Right ventricle myocardium inferior (tissue), 1 donor: ENCODE data around the gene NKX1-1. TPM values are rescaled to one million over a fixed set of nuclear protein-coding genes. Genes with fewer than 3 reads are reported as not detected.

Source experiments
- ATAC-seq: fragments of 200-7000 bp; cut with Tn5 transposase; one replicate; pipeline ENCODE4 v1.9.1; 2020; ENCODE audit warnings: mild to moderate bottlenecking, moderate library complexity
- DNase-seq: peaks from one replicate; pipeline ENCODE4 v3.0.0; 2021; ENCODE audit errors: missing footprints
- intact Hi-C: fragments of 100-400 bp; cut with DNase I; formaldehyde crosslinking; loops from one replicate; pipeline ENCODE4 v1.11.0; 2022
- total RNA-seq: library from RNA; stranded (reverse); fragmentation: NEBNext Ultra II Directional; extraction: Animal tissue kit (Norgen Biotek cat#: 25700); gene quantifications from one replicate; pipeline ENCODE4 v1.2.1, GENCODE V29; 2021
- donor health status: DM: no; HTN: yes; CAD: no; lungs with severe emphysema.

The NKX1-1 gene
- total RNA-seq, 1 donor from 2014 or later, result not detected

DNA sequence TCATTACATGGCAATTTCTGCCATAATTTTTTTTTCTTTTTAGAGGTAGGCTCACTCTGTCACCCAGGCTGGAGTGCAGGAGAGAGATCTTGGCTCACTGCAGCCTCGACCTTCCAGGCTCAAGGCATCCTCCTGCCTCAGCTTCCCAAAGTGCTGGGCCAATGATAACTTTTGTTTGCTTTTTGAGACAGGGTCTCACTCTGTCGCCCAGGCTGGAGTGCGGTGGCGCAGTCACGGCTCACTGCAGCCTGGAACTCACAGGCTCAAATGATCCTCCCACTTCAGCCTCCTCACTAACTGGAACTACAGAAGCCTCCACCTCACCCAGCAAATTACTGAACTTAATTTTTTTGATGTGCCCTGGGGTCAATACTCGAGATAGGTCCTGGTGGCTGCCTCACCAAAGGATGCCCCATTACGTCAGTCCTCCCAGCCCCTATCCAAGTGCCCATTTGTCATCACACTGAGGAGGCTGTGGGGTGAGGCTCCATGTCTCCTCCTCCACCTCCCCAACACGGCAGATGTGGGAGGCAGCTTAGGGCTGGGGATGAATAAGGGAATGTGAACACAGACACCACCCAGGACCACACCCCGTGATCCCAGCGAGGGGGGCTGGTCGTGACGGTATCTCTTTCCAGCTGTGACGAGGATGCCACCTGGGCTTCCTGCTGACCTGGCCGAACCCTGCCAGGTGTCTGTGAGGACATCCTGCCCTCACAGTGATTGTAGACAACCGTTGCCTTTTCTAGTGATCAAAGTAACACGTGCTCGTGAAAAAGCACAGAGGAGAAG is 12.4 kb upstream of the NKX1-1 start:
- intact Hi-C loops, result no loop called here
- ATAC-seq, result no peak
- DNase-seq, result no peak

GRCh38 chr4:1417522-1418390 is 11.5 kb upstream of the NKX1-1 start:
- ATAC-seq (no peak), DNase-seq (no peak)
- intact Hi-C loops, result no loop called here

GRCh38 chr4:1416948-1417260 is 10.7 kb upstream of the NKX1-1 start:
- no peak for DNase-seq
- intact Hi-C loops, result no loop called here
- ATAC-seq, result no peak

- no peak for ATAC-seq
- intact Hi-C loops, result no loop called here
- DNase-seq, result no peak
These were observed 10.1 kb upstream of the NKX1-1 start for GRCh38 chr4:1416051-1416947.

DNA sequence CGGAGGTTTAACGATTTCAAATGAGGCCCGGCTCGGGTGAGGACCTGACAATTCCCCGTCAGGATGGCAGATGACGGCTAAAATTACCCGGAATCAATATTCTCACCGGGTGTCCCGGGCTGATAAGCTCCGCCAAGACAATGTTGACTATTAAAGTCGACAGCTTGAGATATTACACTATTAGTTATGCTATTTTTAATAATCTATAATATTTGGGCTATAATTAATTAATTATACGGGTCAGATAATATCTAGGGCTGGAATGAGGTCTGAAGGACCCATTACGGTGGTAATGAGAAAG is 9.4 kb upstream of the NKX1-1 start:
- no peak for ATAC-seq
- intact Hi-C loops, result no loop called here

GRCh38 chr4:1414831-1415680 is 8.8 kb upstream of the NKX1-1 start:
- ATAC-seq, result no peak
- intact Hi-C loops, result no loop called here
- DNase-seq, result no peak

More for the DNA sequence above, 9.4 kb upstream of the NKX1-1 start:
- DNase-seq, result no peak

DNA sequence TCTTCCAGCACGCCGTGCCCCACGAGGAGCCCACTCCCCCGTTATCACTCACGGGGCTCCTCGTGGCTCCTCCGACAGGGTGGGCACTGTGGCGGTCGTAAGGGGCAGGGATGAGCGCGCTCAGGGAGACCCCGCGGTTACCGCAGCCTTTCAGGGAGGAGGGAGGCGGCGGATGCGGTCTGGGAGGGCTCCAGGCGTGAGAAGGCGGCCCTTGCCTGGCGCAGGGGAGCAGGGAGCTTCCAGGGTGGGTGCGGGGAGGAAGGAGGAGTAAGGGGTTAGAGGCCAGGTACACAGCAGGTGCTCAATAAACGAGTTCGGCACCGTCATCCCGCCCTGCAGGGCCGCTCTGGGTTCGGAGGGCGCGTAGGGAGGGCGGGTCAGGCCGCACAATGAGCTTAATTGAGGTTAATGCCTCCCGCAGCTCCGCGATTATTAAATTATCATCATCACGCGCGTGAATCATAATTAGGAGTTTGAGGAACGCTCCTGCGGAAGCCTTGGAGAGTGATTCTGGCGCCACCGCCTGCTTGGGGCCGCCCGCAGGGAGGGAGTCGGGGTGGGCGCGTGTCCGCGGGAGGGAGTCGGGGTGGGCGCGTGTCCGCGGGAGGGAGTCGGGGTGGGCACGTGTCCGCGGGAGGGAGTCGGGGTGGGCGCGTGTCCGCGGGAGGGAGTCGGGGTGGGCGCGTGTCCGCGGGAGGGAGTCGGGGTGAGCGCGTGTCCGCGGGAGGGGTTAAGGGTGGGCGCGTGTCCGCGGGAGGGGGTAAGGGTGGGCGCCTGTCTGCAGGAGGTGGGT is 7.6 kb upstream of the NKX1-1 start:
- no peak for ATAC-seq
- intact Hi-C loops, result no loop called here
- no peak for DNase-seq

- DNase-seq (no peak), ATAC-seq (no peak)
- intact Hi-C loops, result no loop called here
These were observed 7.0 kb upstream of the NKX1-1 start for GRCh38 chr4:1413204-1413663.

- DNase-seq, result no peak
- no peak for ATAC-seq
- intact Hi-C loops, result no loop called here
These were observed 6.3 kb upstream of the NKX1-1 start for GRCh38 chr4:1412376-1413203.

DNA sequence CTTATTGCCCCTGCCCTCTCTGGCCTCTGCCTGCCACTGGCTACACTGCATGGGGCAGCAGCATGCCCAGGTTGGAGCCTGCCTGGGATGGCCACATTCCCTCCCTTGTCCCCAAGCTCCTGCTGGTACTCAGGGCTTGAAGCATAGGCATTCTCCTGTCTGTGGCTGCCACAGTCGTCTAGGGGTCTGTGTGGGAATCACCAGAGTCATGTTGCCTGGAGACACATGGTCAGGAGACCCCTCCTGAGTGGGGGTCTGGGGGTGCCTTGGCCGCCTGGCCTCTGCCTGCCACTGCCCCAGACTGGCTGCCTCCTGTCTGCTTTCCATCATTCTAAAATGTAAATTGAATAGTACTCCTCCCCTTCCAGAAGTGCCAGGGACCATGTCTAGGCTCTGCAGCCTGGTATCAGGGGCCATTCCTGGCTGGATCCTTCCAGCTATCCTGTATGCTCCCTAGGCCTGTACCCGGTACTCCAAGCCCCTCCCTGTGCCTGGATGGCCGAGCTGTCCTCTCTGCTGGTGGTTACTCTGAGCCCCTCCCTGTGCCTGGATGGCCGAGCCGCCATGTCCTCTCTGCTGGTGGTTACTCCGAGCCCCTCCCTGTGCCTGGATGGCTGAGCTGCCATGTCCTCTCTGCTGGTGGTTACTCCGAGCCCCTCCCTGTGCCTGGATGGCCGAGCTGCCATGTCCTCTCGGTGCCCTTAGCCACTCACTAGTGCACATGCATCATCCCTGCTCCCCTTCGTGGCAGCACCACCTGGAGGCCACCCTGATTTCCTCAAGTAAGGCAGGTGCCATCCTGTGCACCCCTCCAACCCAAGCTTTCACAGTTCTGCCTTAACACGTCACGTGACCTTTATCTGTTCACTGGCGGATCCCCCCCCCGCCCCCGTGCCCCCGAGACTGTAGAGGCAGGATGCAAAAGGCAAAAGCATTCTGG is 5.5 kb upstream of the NKX1-1 start:
- no peak for DNase-seq
- ATAC-seq, result no peak
- intact Hi-C loops, result no loop called here

DNA sequence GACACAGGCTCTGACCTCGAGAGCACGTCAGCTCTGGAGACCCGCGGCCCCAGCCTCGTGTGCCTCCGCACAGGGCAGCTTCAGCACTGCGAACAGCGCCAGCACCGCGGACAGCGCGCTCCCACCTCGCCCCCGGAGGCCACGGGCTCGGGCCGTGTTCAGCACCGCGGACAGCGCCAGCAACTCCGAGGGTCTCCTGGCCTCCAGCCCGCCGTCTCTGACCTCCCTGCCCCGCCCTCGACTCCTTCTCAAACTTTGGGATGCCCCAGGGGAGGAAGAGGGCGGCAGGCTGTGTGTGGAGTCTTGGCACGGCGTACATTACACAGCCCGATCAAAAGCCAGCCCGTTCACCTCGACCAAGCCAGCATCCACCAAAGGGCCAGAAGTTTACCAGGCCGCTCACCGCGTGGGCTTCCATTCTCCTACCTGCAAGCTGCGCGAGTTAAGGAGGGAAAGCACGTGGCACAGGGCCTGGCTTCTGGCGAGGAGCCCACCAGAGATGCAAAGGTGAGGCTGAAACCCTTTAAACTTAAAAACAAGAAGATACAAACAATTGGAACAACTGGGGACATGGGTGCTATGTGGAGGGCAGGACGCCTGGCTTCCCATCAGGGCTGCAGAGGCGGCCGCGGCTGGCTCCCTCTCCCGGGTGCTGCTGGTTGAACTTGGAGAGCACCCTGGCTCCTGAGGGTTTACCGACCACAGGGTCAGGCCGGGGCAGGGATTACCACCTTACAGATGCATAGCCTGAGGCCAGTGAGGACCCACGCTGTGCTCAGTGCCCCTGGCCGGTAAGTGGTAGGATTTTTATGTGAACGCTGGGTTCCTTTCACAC is 4.5 kb upstream of the NKX1-1 start:
- intact Hi-C loops, result no loop called here

DNA sequence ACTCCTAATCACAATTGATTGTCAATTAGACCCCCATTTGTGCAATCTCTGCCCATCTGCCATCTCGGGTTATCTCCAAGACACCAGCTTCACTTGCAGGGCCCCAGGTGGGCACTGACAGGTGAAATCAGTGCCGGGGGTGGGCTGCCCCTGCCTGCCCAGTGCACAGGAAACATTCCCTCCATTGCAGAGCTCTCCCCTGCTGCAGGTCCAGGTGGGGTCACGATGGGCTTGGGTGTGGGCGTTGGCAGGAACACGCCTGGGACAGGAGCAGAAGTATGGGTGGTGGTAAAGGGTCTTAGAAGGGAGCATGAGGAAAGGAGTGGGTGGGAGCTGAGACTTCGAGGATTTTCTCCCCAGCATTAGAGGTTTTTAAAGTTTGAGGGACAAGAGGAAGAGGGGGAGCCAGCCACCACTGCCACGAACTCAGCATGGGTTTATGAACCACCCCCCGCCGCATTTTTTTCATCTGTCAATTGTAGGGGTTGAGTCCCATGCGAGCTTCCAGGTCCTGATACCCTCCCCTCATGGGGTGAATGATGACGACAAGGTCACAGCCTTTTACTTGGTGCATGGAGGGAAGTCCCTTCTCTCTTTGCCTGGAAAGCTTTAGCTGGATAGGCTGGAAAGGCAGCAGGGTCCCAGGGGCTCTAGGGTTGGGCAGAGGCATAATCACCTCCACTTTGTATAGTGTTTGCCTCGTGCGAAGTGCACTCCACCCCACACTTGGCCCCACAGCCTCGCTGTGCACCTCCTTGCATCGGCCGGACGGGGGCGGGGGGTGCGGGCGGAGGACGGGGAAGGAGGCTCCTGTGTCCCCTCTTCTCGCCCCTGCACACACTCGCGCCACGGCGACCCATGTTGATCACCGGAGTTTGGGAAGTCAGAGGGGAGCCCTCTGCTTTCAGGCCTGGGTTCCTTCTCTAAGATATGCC is 3.5 kb upstream of the NKX1-1 start:
- intact Hi-C loops, result no loop called here
- no peak for ATAC-seq
- no peak for DNase-seq

More for the DNA sequence above, 4.5 kb upstream of the NKX1-1 start:
- ATAC-seq (peak; percentile 69), DNase-seq (no peak)

DNA sequence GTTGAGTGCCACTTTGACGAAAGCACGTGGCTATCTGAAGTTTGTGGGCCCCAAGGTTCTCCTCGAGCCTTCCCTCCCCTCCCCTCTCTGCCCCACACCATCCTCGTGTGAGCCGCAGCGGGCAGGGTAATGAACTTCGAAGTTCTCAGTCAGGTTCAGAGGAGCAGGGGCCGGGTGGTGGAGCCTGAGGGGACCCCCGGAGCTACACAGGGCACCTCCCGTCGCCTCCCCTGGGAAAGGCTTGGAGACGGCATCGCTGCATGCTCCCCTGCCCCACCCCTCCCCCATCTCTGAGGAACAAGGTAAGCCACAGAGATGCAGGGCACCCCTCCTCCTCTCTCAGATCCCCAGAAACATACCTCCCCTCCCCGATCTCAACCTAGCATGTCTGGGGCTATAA is 2.8 kb upstream of the NKX1-1 start:
- no peak for DNase-seq
- intact Hi-C loops, result no loop called here

GRCh38 chr4:1408418-1408817 is 2.2 kb upstream of the NKX1-1 start:
- ATAC-seq (no peak), DNase-seq (no peak)
- intact Hi-C loops, result no loop called here

More for the DNA sequence above, 2.8 kb upstream of the NKX1-1 start:
- ATAC-seq, result no peak
